ENCODE measurements around the gene FOXO1.

The FOXO1 gene

GRCh38 chr13:40558656-40559055 is 107.8 kb downstream of the FOXO1 start:
- H4K20me1 ChIP-seq (ENCODE audit: low read depth, low read length), result peaks cover 48% of the 10 kb centered on the region
- peaks cover 36% of the 10 kb centered on the region for H3K36me3 ChIP-seq (ENCODE audit: low read length)
- H3K9ac ChIP-seq (ENCODE audit: low read length), result no peak overlapping the region
- H3K4me2 ChIP-seq (ENCODE audit: low read depth, low read length, poor library complexity, severe bottlenecking), result no peak overlapping the region
- H3F3A ChIP-seq (ENCODE audit: insufficient read depth), result 0 out of 2 replicates have a peak, but pooled peaks cover 5% of the 10 kb centered on the region
- H3K4me3 ChIP-seq (ENCODE audit: insufficient read depth, low read length, poor library complexity, severe bottlenecking), result no peak overlapping the region
- no peaks in the 10 kb centered on the region for H3K9me2 ChIP-seq (replicated peaks; ENCODE audit: insufficient read depth, low read length)
- peaks cover 98% of the 10 kb centered on the region for H3K79me2 ChIP-seq (ENCODE audit: insufficient read depth, low read length)
- TF ChIP-seq EZH2phosphoT487 (conservative IDR thresholded peaks at IDR 0.05; ENCODE audit: low read length) (no peak), CTCF (IDR thresholded peaks at IDR 0.05; ENCODE audit: insufficient read depth, low read length, poor library complexity, severe bottlenecking) (no peak)
- H3K9me3 ChIP-seq (ENCODE audit: insufficient read depth, low read length), result no peaks in the 10 kb centered on the region
- H3K27ac ChIP-seq (ENCODE audit: low read depth, low read length), result no peak overlapping the region
- H3K27me3 ChIP-seq (ENCODE audit: low read length), result no peaks in the 10 kb centered on the region
- H2AFZ ChIP-seq (ENCODE audit: low read depth, low read length, severe bottlenecking), result no peak overlapping the region

GRCh38 chr13:40556453-40556852 is 110.0 kb downstream of the FOXO1 start:
- Histone ChIP-seq H3K79me2 (ENCODE audit: insufficient read depth, low read length) (peaks cover 84% of the 10 kb centered on the region), H3F3A (ENCODE audit: insufficient read depth) (peaks cover 13% of the 10 kb centered on the region; the same call in 1 of the 2 replicates)

GRCh38 chr13:40553356-40553755 is 113.1 kb downstream of the FOXO1 start:
- no peak overlapping the region for H3K9ac ChIP-seq (ENCODE audit: low read length)
- peaks cover 40% of the 10 kb centered on the region for H4K20me1 ChIP-seq (ENCODE audit: low read depth, low read length)
- H3K9me3 ChIP-seq (ENCODE audit: insufficient read depth, low read length), result no peaks in the 10 kb centered on the region
- H3K9me2 ChIP-seq (replicated peaks; ENCODE audit: insufficient read depth, low read length), result no peaks in the 10 kb centered on the region
- TF ChIP-seq EZH2phosphoT487 (conservative IDR thresholded peaks at IDR 0.05; ENCODE audit: low read length), result no peak
- TF ChIP-seq CTCF (IDR thresholded peaks at IDR 0.05; ENCODE audit: insufficient read depth, low read length, poor library complexity, severe bottlenecking), result no peak
- H3K36me3 ChIP-seq (ENCODE audit: low read length), result peaks cover 25% of the 10 kb centered on the region; the same call in 1 of the 2 replicates
- H2AFZ ChIP-seq (ENCODE audit: low read depth, low read length, severe bottlenecking), result no peak overlapping the region
- H3K4me2 ChIP-seq (ENCODE audit: low read depth, low read length, poor library complexity, severe bottlenecking), result no peak overlapping the region
- H3K27ac ChIP-seq (ENCODE audit: low read depth, low read length), result no peak overlapping the region
- no peaks in the 10 kb centered on the region for H3K27me3 ChIP-seq (ENCODE audit: low read length)
- H3K79me2 ChIP-seq (ENCODE audit: insufficient read depth, low read length), result peaks cover 53% of the 10 kb centered on the region
- H3K4me3 ChIP-seq (ENCODE audit: insufficient read depth, low read length, poor library complexity, severe bottlenecking), result no peak overlapping the region
- peaks cover 18% of the 10 kb centered on the region; the same call in 1 of the 2 replicates for H3F3A ChIP-seq (ENCODE audit: insufficient read depth)

More at GRCh38 chr13:40556453-40556852, 110.0 kb downstream of the FOXO1 start:
- H2AFZ ChIP-seq (ENCODE audit: low read depth, low read length, severe bottlenecking), result no peak overlapping the region
- H3K36me3 ChIP-seq (ENCODE audit: low read length), result peaks cover 36% of the 10 kb centered on the region
- H4K20me1 ChIP-seq (ENCODE audit: low read depth, low read length), result peaks cover 45% of the 10 kb centered on the region
- H3K4me2 ChIP-seq (ENCODE audit: low read depth, low read length, poor library complexity, severe bottlenecking), result no peak overlapping the region
- TF ChIP-seq CTCF (IDR thresholded peaks at IDR 0.05; ENCODE audit: insufficient read depth, low read length, poor library complexity, severe bottlenecking), result no peak
- no peak for TF ChIP-seq EZH2phosphoT487 (conservative IDR thresholded peaks at IDR 0.05; ENCODE audit: low read length)
- no peaks in the 10 kb centered on the region for H3K9me3 ChIP-seq (ENCODE audit: insufficient read depth, low read length)
- H3K9ac ChIP-seq (ENCODE audit: low read length), result no peak overlapping the region
- H3K27ac ChIP-seq (ENCODE audit: low read depth, low read length), result no peak overlapping the region
- no peaks in the 10 kb centered on the region for H3K27me3 ChIP-seq (ENCODE audit: low read length)
- H3K9me2 ChIP-seq (replicated peaks; ENCODE audit: insufficient read depth, low read length), result no peaks in the 10 kb centered on the region
- no peak overlapping the region for H3K4me3 ChIP-seq (ENCODE audit: insufficient read depth, low read length, poor library complexity, severe bottlenecking)

All from SU-DHL-6 (cell line).